ENCODE data around the gene FCHSD2. TPM values are rescaled to one million over a fixed set of nuclear protein-coding genes. Genes with fewer than 3 reads are reported as not detected.
"Not testable (repeated sequence)": the region's sequence is repeated elsewhere in the genome, so short reads cannot be mapped to it uniquely, and the experiment has no call there.

Gene FCHSD2
- total RNA-seq, 1 donor from 2014 or later, result 7.3 TPM

DNA sequence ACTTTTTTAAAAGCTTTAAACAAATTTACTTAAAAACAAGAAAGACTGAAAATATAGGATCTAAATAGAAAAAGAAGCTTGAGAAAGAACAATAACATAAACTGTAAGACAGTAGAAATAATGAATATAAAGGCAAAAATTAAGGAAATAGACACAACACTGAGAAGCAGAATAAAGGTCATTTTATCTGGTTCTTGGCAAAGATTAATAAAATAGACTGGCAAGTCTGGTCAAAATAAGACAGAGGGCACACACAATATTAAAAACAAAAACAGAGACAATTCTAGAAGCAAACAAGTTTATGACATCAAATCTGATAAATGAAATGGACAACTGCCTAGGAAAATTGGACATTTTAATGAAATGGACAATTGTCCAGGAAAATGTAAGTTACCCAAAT, 222.1 kb downstream of the FCHSD2 start:
- ATAC-seq, result no peak

DNA sequence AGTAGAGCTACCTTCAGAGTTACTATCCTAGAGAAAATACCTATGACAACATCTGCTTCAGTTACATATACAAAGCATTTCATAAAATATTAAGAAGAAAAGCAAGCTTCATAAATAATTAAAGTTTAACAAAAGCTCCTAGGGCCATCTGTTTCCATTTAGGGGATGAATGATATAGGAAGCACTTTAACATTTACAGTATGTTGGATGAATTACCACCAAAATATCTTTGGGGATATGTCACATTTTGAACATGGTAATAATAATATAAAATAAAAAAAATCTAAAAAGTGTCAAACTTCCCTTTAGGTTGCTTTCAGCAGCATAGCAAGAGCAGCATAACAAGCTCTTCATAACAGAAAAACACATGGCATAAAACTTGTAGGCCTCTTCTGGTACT, 223.3 kb downstream of the FCHSD2 start:
- no peak for ATAC-seq

DNA sequence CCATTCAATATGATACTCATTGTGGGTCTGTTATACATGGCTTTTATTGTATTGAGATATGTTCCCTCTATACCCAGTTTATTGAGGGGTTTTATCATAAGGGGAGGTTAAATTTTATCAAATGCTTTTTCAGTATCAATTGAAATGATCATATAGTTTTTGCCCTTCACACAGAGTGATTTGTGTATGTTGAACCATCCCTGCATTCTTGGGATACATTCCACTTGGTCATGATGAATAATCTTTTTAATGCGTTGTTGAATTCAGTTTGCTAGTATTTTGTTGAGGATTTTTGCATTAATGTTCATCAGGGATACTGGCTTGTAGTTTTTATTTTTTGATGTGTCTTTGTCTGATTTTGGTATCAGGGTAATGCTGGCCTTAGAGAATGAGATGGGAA, 229.9 kb downstream of the FCHSD2 start:
- ATAC-seq, result no peak

GRCh38 chr11:72909558-72910388, 232.3 kb downstream of the FCHSD2 start:
- not testable (repeated sequence) for ATAC-seq

- ATAC-seq, result no peak
These were observed 234.0 kb downstream of the FCHSD2 start for GRCh38 chr11:72908032-72908676.

DNA sequence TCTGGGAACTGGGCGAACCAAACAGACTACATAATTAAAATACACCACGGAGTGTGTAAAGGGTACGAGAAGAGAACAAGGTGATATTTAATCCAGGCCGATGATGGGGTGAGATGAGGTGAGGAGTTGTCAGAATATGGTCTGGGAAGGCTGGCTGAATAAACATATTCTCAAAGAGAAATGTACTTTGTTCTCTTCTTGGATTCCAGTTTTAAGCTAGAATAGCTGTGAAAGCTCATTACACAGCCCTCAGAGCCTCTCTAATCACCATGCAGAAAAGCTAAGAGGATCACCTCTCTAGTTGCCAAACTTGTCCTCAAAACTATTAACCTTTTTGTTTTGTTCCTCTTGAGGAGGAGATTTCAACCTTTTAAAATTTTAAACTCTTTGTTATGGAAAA, 238.1 kb downstream of the FCHSD2 start:
- ATAC-seq, result no peak

GRCh38 chr11:72901374-72901773, 240.7 kb downstream of the FCHSD2 start:
- ATAC-seq, result no peak

DNA sequence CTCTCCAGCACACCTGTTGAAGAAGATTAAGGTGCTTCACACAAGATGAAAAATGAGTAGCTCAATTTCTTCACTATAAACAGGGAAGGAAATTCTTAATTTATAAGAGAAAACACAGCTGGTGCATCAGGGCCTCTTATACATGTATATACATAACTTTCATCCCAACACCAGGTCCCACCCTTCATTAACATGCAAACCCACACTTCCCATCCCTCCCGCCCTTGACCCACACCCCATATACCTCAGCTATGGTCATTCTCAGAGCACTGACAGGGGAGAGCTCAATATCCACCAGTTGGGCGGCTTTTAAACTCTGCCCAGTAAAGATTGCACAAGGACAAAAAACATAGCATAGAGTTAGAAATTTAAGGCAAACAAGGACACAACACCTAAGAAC, 242.1 kb downstream of the FCHSD2 start:
- ATAC-seq, result no peak

DNA sequence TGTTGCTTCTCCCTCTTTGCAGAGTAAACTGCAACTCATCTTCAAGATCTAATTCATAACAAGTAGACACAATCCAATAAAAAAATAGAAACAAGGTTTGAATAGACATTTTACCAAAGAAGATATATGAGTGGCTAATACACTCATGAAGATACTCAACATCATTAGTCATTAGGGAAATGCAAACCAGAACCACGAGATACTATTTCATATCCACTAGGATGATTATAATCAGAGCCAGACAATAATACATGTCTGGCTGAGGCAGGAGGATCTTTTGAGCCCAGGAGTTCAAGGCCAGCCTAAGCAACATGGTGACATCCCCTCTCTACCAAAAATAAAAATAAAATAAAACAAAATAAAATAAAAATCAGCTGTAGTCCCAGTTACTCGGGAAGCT, 242.9 kb downstream of the FCHSD2 start:
- no peak for ATAC-seq

DNA sequence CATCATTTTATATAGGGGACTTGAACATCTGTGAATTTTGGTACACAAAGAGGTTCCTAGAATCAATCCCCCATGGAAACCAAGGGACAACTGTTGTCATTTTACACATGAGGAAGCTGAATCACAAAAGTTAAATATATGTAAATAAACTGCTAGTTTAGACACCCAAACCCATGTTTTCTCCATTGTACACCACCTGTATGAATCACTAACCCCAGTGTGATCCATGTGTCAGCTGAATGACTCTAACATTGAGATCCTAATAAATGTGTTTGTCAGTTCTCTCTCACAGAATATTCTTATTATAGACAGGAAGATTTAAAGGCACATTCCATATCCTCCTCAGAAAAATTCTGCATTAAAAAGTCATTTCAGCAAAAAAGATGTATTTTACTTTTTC, 244.6 kb downstream of the FCHSD2 start:
- ATAC-seq, result no peak

DNA sequence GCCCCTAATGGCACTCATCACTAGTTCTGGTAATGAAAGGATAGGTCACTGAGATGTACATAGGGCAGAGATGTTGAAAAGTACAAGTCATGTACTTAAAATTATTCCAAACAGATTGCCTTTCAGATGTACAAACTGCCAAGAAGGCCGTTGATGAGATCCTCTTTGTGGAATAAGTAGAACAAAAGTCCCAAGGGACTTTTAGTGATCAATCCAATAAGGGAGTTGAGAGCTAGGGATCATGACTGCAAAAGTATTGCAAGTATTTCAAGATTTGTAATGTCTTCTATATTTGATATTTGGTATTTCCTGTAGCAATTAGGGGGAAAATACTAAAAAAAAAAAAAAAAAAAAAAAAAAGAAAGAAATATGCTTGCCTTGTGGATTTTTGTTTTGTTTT, 245.7 kb downstream of the FCHSD2 start:
- no peak for ATAC-seq

- no peak for ATAC-seq
These were observed 251.2 kb downstream of the FCHSD2 start for GRCh38 chr11:72890881-72891280.

GRCh38 chr11:72886619-72887018, 255.5 kb downstream of the FCHSD2 start:
- no peak for ATAC-seq

- ATAC-seq, result no peak
These were observed 256.1 kb downstream of the FCHSD2 start for GRCh38 chr11:72885749-72886609.

GRCh38 chr11:72876147-72876546, 266.0 kb downstream of the FCHSD2 start:
- no peak for ATAC-seq

DNA sequence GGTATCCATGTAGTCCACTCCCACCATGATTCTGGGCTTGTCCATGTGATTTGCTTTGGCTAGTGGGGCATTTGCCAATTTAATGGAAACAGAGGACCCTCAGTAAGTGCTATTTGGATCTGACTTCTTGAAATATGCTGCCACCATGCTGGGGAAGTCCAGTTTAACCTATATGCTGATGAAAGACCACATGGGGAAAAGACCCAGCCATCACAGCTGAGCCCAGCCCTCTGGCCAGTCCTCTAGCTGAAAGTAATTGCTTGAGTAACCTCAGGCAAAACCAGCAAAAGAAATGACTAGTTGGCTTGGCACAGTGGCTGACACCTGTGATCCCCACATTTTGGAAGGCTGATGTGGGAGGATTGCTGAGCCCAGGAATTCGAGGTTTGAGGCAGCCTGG, 266.4 kb downstream of the FCHSD2 start:
- ATAC-seq, result no peak

DNA sequence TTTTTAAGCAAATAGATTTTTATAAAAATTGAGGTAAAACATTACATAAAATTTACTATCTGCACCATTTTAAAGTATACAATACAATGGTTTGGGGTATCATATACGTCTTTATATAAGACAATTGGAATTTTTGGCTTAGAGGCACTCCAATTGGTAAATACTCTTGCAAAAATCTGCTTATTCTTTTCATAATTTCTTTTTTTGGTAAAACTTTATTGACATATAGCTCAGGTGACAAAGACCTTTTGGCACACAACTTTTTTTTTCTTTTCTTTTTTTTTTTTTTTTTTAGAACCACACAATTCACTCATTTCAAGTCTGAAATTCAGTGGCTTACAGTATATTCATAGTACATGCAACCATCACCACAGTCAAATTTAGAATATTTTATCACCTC, 270.1 kb downstream of the FCHSD2 start:
- no peak for ATAC-seq

DNA sequence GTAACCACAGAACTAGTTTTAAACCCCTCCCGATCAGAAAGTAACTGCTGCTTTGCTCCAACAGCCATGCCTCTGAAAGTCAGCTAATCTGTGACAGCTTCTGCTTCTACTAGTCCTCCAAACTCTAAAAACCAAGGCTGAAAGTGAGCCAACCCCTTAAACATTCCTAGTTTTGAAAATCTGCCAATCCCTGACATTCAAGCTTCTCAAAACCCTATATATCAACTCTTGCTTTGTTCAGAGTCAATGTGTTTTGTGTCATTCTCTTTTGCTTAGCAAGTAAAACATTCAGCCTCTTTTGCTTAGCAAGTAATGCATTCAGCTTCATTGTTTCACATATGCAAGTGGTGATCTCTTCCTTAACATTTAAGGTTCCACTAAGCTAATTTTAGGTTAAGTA, 271.0 kb downstream of the FCHSD2 start:
- no peak for ATAC-seq

- ATAC-seq, result no peak
These were observed 272.3 kb downstream of the FCHSD2 start for GRCh38 chr11:72869831-72870230.

DNA sequence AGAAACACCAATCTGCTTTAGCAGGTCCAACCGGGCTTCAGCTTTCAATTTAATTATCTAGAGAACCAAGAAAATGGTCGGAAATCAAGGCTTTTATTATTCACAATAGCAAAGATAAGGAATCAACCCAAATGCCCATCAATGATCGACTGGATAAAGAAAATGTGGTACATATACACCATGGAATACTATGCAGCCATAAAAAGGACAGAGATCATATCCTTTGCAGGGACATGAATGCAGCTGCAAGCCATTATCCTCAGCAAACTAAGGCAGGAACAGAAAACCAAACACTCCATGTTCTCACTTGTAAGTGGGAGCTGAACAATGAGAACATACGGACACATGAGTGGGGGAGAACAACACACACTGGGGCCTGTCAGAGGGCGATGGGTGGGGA, 274.1 kb downstream of the FCHSD2 start:
- no peak for ATAC-seq

DNA sequence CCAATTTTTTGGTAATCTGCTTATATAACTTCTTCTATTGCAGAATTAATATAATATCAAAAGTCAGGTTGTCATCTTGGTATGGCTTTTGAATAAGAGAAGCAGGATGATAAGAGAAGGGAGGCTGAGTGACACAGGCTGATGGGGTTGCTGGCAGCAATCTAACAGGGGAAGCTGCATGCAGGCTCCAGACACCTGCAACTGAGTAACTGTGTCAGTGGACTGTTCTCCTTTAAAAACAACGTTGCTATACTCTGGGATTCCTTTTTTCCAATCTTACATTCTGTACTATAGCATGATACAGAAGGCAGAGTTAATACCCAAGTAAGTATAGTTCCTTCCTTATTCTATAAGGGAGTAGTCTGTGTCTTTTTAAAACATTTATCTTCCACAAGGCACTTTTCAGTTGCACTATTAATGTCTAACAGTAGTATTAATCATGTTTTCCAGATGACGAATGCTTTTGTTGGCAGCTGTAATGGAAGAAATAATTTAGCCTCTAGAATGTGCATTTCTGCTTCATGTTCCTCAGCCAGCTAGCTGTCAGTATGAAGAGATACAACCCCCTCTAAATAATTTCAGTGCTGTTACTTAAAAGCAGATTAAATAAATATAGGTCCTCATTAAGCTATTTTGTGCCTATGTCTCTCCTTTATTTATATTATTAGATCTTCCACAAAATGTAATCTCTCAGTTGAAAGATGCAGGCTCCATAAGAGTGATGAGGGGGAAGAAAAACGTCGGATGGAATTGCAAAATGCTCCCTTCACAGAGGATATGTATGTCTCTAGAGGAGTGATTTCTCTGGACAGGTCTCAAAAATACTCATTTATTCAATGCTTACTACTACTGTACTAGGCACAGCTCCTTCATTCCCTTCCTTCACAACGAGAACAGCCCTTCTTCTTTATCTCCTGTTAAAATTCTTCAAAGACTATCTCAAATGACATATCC, 277.1 kb downstream of the FCHSD2 start:
- no peak for ATAC-seq

DNA sequence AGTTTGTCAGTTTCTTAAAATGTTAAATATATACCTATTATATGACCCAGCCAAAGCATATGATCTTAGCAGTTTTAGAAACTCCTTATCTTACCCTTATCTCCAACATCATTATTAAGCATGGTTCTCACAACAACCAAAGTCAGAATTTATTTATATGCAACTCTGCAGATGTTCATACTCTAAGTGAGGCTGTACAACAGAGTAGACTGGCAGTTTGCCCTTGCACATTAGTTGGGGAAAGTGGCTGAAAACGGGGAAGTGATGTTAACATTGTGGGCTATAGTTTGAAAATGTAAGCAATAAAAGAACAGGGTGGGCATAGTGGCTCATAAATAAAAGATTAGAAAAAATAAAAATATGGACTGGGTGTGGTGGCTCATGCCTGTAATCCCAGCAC, 278.2 kb downstream of the FCHSD2 start:
- no peak for ATAC-seq
